Endometrial microvascular endothelial cells (primary cell): Measurements from ENCODE around the gene TGM1. TPM values are rescaled to one million over a fixed set of nuclear protein-coding genes. Genes with fewer than 3 reads are reported as not detected.
"Not testable (repeated sequence)": the region's sequence is repeated elsewhere in the genome, so short reads cannot be mapped to it uniquely, and the experiment has no call there.

Source experiments
- in situ Hi-C: cut with HindIII; loops from 2 replicates; pipeline ENCODE4 v1.10.0; 2017; ENCODE audit warnings: low sequenced_read_pairs, low pct_unique_long_range_greater_than_20kb; ENCODE audit errors: inconsistent ontology term
- total RNA-seq: library from RNA; depleted of rRNA; stranded (reverse); fragments of >200 nt; gene quantifications from one replicate; pipeline ENCODE4 v1.2.3, GENCODE V29; 2015; ENCODE audit errors: inconsistent ontology term

The TGM1 gene
- total RNA-seq, 1 donor from 2014 or later = not detected

GRCh38 chr14:24259282-24260025 is 3.5 kb downstream of the TGM1 start:
- in situ Hi-C loops = no loop called here

- in situ Hi-C loops = no loop called here
Measured at GRCh38 chr14:24258548-24259265, 4.3 kb downstream of the TGM1 start.

GRCh38 chr14:24258119-24258518 is 4.9 kb downstream of the TGM1 start:
- in situ Hi-C loops = no loop called here

- in situ Hi-C loops = no loop called here
Measured at GRCh38 chr14:24256960-24257359, 6.0 kb downstream of the TGM1 start.

GRCh38 chr14:24255931-24256711 is 6.9 kb downstream of the TGM1 start:
- in situ Hi-C loops = no loop called here

GRCh38 chr14:24255438-24255837 is 7.5 kb downstream of the TGM1 start:
- in situ Hi-C loops = no loop called here

GRCh38 chr14:24254630-24255392 is 8.2 kb downstream of the TGM1 start:
- in situ Hi-C loops = no loop called here

- in situ Hi-C loops = no loop called here
Measured at GRCh38 chr14:24253936-24254335, 9.0 kb downstream of the TGM1 start.

- in situ Hi-C loops = no loop called here
Measured at GRCh38 chr14:24252289-24253124, 10.5 kb downstream of the TGM1 start.

- in situ Hi-C loops = no loop called here
Measured at GRCh38 chr14:24251880-24252288, 11.1 kb downstream of the TGM1 start.

GRCh38 chr14:24250354-24250753 is 12.6 kb downstream of the TGM1 start:
- in situ Hi-C loops = no loop called here

- in situ Hi-C loops = no loop called here
Measured at GRCh38 chr14:24249230-24250021, 13.6 kb downstream of the TGM1 start.

- in situ Hi-C loops = no loop called here
Measured at GRCh38 chr14:24247422-24247821, 15.6 kb downstream of the TGM1 start.

- in situ Hi-C loops = no loop called here
Measured at GRCh38 chr14:24246765-24247212, 16.2 kb downstream of the TGM1 start.

GRCh38 chr14:24245350-24245749 is 17.6 kb downstream of the TGM1 start:
- in situ Hi-C loops = not testable (repeated sequence)

GRCh38 chr14:24243336-24243836 is 19.6 kb downstream of the TGM1 start:
- in situ Hi-C loops = no loop called here

GRCh38 chr14:24241829-24242443 is 21.0 kb downstream of the TGM1 start:
- in situ Hi-C loops = no loop called here
